ENCODE measurements around the gene TBC1D24.

The TBC1D24 gene

DNA sequence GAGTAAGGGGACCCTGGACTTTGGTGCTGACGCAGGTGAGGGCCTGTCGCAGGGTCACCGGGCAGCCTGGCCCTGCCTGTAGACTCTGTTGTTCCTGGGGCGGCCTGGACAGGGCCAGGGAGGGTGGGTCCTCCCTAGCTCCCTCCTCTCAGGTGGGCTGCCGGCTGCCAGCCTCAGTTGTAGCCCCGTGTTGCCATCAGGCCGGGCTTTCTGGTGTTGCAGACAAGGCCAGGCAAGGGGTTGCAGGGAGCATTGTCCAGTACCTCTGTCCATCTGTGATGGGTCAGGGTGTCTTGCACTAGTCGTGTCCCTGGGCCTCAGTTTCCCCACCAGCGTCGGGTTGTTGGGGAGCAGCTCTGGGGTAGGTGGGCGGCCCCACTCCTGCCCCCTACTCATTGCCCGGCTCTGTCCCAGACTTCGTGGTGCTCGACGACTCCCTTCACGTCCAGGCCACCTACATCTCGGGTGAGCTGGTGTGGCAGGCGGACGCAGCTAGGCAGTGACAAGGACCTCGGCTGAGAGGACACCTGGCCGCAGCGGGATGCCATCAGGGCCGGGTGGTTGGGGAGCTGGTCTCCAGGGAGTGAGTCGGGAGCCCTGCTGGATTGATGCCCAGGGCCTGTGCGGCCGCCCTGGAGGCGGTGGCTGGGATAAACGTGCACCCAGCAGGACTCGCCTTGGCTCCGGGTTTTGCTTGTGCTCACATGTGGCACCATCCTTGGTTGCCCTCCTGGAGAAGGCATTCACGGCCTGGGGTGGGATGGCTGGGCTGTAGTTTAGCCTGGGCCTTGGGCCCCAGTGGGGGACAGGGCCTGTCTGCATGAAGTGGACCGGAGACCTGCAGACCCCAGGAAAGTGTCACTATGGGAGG, 54.4 kb downstream of the TBC1D24 start:
- ATAC-seq = no peak
- TF ChIP-seq, protein P1, sequence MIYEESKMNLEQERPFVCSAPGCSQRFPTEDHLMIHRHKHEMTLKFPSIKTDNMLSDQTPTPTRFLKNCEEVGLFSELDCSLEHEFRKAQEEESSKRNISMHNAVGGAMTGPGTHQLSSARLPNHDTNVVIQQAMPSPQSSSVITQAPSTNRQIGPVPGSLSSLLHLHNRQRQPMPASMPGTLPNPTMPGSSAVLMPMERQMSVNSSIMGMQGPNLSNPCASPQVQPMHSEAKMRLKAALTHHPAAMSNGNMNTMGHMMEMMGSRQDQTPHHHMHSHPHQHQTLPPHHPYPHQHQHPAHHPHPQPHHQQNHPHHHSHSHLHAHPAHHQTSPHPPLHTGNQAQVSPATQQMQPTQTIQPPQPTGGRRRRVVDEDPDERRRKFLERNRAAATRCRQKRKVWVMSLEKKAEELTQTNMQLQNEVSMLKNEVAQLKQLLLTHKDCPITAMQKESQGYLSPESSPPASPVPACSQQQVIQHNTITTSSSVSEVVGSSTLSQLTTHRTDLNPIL (CRISPR knock-in tag; IDR thresholded peaks at IDR 0.05; ENCODE audit: low read depth) = no peak
- TF ChIP-seq RARB (CRISPR knock-in tag; IDR thresholded peaks at IDR 0.05) (no peak), ARNTL (CRISPR knock-in tag; IDR thresholded peaks at IDR 0.05; ENCODE audit: borderline replicate concordance, low read depth) (no peak), TOX (CRISPR knock-in tag; IDR thresholded peaks at IDR 0.05; ENCODE audit: borderline replicate concordance) (no peak), ZFP3 (CRISPR knock-in tag; IDR thresholded peaks at IDR 0.05) (no peak), ESRRG (CRISPR knock-in tag; IDR thresholded peaks at IDR 0.05) (no peak), ZNF70 (CRISPR knock-in tag; IDR thresholded peaks at IDR 0.05) (no peak), SNAI2 (CRISPR knock-in tag; IDR thresholded peaks at IDR 0.05) (no peak), ZNF565 (CRISPR knock-in tag; conservative IDR thresholded peaks at IDR 0.05; ENCODE audit: low read depth) (no peak), TCF4 (CRISPR knock-in tag; IDR thresholded peaks at IDR 0.05; ENCODE audit: borderline replicate concordance) (no peak), GLIS3 (CRISPR knock-in tag; IDR thresholded peaks at IDR 0.05) (no peak), ZFP30 (CRISPR knock-in tag; IDR thresholded peaks at IDR 0.05) (no peak), OSR1 (CRISPR knock-in tag; IDR thresholded peaks at IDR 0.05) (no peak), PPARA (CRISPR knock-in tag; IDR thresholded peaks at IDR 0.05; ENCODE audit: borderline replicate concordance) (no peak), BACH2 (CRISPR knock-in tag; IDR thresholded peaks at IDR 0.05; ENCODE audit: borderline replicate concordance) (no peak)
- TF ChIP-seq, protein P2, sequence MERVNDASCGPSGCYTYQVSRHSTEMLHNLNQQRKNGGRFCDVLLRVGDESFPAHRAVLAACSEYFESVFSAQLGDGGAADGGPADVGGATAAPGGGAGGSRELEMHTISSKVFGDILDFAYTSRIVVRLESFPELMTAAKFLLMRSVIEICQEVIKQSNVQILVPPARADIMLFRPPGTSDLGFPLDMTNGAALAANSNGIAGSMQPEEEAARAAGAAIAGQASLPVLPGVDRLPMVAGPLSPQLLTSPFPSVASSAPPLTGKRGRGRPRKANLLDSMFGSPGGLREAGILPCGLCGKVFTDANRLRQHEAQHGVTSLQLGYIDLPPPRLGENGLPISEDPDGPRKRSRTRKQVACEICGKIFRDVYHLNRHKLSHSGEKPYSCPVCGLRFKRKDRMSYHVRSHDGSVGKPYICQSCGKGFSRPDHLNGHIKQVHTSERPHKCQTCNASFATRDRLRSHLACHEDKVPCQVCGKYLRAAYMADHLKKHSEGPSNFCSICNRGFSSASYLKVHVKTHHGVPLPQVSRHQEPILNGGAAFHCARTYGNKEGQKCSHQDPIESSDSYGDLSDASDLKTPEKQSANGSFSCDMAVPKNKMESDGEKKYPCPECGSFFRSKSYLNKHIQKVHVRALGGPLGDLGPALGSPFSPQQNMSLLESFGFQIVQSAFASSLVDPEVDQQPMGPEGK (CRISPR knock-in tag; IDR thresholded peaks at IDR 0.05; ENCODE audit: borderline replicate concordance) = no peak
- TF ChIP-seq, protein P3, sequence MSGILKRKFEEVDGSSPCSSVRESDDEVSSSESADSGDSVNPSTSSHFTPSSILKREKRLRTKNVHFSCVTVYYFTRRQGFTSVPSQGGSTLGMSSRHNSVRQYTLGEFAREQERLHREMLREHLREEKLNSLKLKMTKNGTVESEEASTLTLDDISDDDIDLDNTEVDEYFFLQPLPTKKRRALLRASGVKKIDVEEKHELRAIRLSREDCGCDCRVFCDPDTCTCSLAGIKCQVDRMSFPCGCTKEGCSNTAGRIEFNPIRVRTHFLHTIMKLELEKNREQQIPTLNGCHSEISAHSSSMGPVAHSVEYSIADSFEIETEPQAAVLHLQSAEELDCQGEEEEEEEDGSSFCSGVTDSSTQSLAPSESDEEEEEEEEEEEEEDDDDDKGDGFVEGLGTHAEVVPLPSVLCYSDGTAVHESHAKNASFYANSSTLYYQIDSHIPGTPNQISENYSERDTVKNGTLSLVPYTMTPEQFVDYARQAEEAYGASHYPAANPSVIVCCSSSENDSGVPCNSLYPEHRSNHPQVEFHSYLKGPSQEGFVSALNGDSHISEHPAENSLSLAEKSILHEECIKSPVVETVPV (CRISPR knock-in tag; IDR thresholded peaks at IDR 0.05) = no peak
- TF ChIP-seq, protein P4, sequence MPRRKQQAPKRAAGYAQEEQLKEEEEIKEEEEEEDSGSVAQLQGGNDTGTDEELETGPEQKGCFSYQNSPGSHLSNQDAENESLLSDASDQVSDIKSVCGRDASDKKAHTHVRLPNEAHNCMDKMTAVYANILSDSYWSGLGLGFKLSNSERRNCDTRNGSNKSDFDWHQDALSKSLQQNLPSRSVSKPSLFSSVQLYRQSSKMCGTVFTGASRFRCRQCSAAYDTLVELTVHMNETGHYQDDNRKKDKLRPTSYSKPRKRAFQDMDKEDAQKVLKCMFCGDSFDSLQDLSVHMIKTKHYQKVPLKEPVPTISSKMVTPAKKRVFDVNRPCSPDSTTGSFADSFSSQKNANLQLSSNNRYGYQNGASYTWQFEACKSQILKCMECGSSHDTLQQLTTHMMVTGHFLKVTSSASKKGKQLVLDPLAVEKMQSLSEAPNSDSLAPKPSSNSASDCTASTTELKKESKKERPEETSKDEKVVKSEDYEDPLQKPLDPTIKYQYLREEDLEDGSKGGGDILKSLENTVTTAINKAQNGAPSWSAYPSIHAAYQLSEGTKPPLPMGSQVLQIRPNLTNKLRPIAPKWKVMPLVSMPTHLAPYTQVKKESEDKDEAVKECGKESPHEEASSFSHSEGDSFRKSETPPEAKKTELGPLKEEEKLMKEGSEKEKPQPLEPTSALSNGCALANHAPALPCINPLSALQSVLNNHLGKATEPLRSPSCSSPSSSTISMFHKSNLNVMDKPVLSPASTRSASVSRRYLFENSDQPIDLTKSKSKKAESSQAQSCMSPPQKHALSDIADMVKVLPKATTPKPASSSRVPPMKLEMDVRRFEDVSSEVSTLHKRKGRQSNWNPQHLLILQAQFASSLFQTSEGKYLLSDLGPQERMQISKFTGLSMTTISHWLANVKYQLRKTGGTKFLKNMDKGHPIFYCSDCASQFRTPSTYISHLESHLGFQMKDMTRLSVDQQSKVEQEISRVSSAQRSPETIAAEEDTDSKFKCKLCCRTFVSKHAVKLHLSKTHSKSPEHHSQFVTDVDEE (CRISPR knock-in tag; IDR thresholded peaks at IDR 0.05) = no peak

DNA sequence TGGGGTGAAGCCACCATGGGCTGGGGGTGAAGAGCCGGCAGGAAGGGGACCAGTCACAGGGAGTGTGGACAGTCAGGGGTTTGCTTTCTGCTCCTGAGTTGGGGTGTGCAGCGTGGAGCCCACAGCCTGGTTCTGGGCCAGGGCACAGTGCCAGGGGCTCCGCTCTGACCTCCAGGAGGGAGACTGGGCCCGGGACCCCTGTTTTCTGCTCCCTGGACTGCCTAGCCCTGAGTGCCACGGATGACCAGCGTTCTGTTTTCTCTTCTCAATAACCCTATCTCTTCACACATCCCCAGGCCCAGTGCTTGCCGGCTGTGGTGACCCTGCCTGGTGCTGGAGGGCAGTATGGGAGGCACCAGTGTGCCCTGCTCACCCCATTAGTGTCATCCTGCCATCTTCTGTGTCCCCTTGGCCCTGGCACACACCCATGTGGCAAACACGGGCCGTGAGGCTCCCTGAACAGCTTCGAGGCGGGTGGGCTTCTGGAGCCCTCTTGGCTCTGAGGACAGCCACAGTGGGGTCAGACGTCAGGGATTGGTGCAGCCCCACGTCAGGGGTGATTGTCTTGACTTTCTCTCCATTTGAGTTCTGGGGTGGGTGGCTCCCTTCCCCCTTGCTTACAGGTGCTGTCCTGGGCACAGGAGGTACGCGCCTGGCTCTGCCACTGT, 55.2 kb downstream of the TBC1D24 start:
- TF ChIP-seq ZFP3 (CRISPR knock-in tag; IDR thresholded peaks at IDR 0.05) = no peak
- TF ChIP-seq ISL1 (CRISPR knock-in tag; IDR thresholded peaks at IDR 0.05) = no peak
- TF ChIP-seq, protein P1 (CRISPR knock-in tag; IDR thresholded peaks at IDR 0.05; ENCODE audit: low read depth) = no peak
- TF ChIP-seq ARNTL (CRISPR knock-in tag; IDR thresholded peaks at IDR 0.05; ENCODE audit: borderline replicate concordance, low read depth) = no peak
- no peak for TF ChIP-seq ZNF8 (CRISPR knock-in tag; IDR thresholded peaks at IDR 0.05)
- TF ChIP-seq BACH2 (CRISPR knock-in tag; IDR thresholded peaks at IDR 0.05; ENCODE audit: borderline replicate concordance) = no peak
- TF ChIP-seq, protein P4 (CRISPR knock-in tag; IDR thresholded peaks at IDR 0.05) = no peak
- no peak for TF ChIP-seq ZNF565 (CRISPR knock-in tag; conservative IDR thresholded peaks at IDR 0.05; ENCODE audit: low read depth)
- no peak for TF ChIP-seq PPARA (CRISPR knock-in tag; IDR thresholded peaks at IDR 0.05; ENCODE audit: borderline replicate concordance)
- TF ChIP-seq GLIS3 (CRISPR knock-in tag; IDR thresholded peaks at IDR 0.05) = no peak
- no peak for TF ChIP-seq RARB (CRISPR knock-in tag; IDR thresholded peaks at IDR 0.05)
- no peak for TF ChIP-seq ESRRG (CRISPR knock-in tag; IDR thresholded peaks at IDR 0.05)
- TF ChIP-seq, protein P3 (CRISPR knock-in tag; IDR thresholded peaks at IDR 0.05) = no peak
- TF ChIP-seq, protein P2 (CRISPR knock-in tag; IDR thresholded peaks at IDR 0.05; ENCODE audit: borderline replicate concordance) = no peak
- no peak for TF ChIP-seq SNAI2 (CRISPR knock-in tag; IDR thresholded peaks at IDR 0.05)
- ATAC-seq = no peak

Data from SK-N-SH treated with all-trans-retinoic acid at 6 μM for 48 hours (cell line).